GM23338 (cell line): ENCODE measurements around the gene GPN3. TPM values are rescaled to one million over a fixed set of nuclear protein-coding genes. Genes with fewer than 3 reads are reported as not detected.

ENCODE experiments used
- CTCF ChIP-seq, 2 experiments: fragments of 200-600 bp in 1 of 2; sonication (generic) in 1 of 2; conservative IDR thresholded peaks; 2 replicates each; pipeline versions ENCODE4 v1.5.1 to v1.6.1; 2016 to 2017; ENCODE audit warnings: antibody characterized with exemption in 2 of 2, low read depth in 2 of 2, mild to moderate bottlenecking in 2 of 2, moderate library complexity in 1 of 2
- REST ChIP-seq: IDR thresholded peaks from one replicate; pipeline ENCODE4 v1.6.1; 2018; ENCODE audit warnings: antibody characterized with exemption; ENCODE audit not compliant: unreplicated experiment
- STAT1 ChIP-seq: IDR thresholded peaks from one replicate; pipeline ENCODE4 v1.6.1; 2016; ENCODE audit warnings: antibody characterized with exemption; ENCODE audit not compliant: unreplicated experiment
- ZNF331 ChIP-seq: fragments of 250-450 bp; sonication (Bioruptor Pico); IDR thresholded peaks from 2 replicates; pipeline ENCODE4 v1.5.0; 2020; ENCODE audit warnings: low read depth, mild to moderate bottlenecking, moderate library complexity
- polyA plus RNA-seq: library from polyadenylated mRNA; unstranded; fragments of >200 nt; fragmentation: Nextera tagmentation; extraction: Ambion mirVana; gene quantifications from 2 replicates; pipeline ENCODE4 v1.2.1, GENCODE V29; 2016
- small RNA-seq: library from RNA; depleted of rRNA; stranded (forward); fragments of <200 nt; gene quantifications from one replicate; pipeline ENCODE3, GENCODE V24; 2014; ENCODE audit warnings: low replicate concordance
- total RNA-seq: library from RNA; depleted of rRNA; stranded (reverse); fragments of >200 nt; shearing (Covaris generic); gene quantifications from 2 replicates; pipeline ENCODE4 v1.2.3, GENCODE V29; 2014; rRNA removed

GPN3 gene
- total and polyA plus RNA-seq, 2 experiments from 2014 or later = 45.0 to 108 TPM

DNA sequence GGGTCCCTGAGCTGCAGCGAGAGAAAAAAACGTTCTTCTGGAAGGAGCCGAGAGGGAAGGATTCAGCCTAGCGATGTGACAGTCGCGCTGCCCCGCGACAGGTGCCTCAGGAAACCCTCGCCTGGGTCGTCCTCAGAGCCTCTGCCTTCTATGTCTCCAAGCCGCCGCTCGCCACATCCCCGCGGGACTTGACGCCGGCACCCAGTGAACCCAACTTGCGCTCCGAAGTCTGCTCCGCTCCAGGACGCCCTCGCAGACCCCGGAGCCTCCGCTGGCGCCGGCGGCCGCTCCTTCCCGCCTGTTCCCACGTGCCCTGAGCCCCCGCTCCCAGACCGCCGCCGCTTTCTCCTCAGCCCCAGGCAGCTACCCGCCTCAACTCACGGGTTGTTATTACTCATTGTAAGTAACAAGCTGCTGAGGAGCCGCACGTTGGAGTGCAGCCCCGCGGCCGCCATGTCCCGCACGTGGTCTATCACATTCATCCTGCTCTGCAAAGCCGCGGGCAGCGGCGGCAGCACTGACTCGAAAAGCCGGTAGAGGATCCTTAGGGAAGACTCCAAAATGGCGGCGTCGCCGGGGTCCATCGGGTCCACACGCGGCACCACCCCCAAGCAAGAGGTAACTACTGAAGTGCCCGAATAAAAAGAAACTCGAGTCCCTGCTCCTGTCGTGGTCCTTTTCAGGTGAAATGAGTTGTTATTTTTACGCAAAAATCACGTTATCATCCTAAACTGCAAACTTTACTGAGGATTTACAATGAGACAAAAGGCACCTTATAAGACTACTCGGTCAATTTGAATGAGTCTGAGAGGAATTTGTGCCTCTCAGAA is 64.7 kb downstream of the GPN3 start, which contains the start of gene ANAPC7 (continued):
- no peak for TF ChIP-seq CTCF (conservative IDR thresholded peaks at IDR 0.05; ENCODE audit: low read depth in 2 of 2)
- no peak for TF ChIP-seq ZNF331 (CRISPR knock-in tag)
- no peak for TF ChIP-seq REST
- no peak for TF ChIP-seq STAT1

Small RNAs within 50 kb of the gene (small RNA-seq; reads per million reads assigned to genes)
- not detected for gene RF00278

Other genes starting within 250 kb of the GPN3 start
- gene ATP2A2, start 187.0 kb downstream of the GPN3 start, total RNA-seq = 201 and 225 TPM in 2 replicates
- 44.2 and 47.2 TPM in 2 replicates for gene ATP2A2, start 187.0 kb downstream of the GPN3 start, polyA plus RNA-seq
- 92.7 and 99.3 TPM in 2 replicates for gene ANAPC7, start 64.5 kb downstream of the GPN3 start, total RNA-seq
- 59.0 and 71.0 TPM in 2 replicates for gene ANAPC7, start 64.5 kb downstream of the GPN3 start, polyA plus RNA-seq
- 378 and 411 TPM in 2 replicates for gene ARPC3, start 17.9 kb downstream of the GPN3 start, total RNA-seq
- 296 and 356 TPM in 2 replicates for gene ARPC3, start 17.9 kb downstream of the GPN3 start, polyA plus RNA-seq
- 20.4 and 27.1 TPM in 2 replicates for gene FAM216A, start 588 bp upstream of the GPN3 start, total RNA-seq
- gene FAM216A, start 588 bp upstream of the GPN3 start, polyA plus RNA-seq = 53.0 and 53.5 TPM in 2 replicates
- gene VPS29, start 33.9 kb upstream of the GPN3 start, total RNA-seq = 39.1 and 82.1 TPM in 2 replicates
- 103 and 115 TPM in 2 replicates for gene VPS29, start 33.9 kb upstream of the GPN3 start, polyA plus RNA-seq
- not detected in 2 replicates for gene RAD9B, start 34.1 kb upstream of the GPN3 start, total RNA-seq
- not detected in 2 replicates for gene RAD9B, start 34.1 kb upstream of the GPN3 start, polyA plus RNA-seq
- 17.5 and 22.3 TPM in 2 replicates for gene PPTC7, start 115.1 kb upstream of the GPN3 start, total RNA-seq
- 5.2 and 7.5 TPM in 2 replicates for gene PPTC7, start 115.1 kb upstream of the GPN3 start, polyA plus RNA-seq
- gene TCTN1, start 145.9 kb upstream of the GPN3 start, total RNA-seq = 12.4 and 14.8 TPM in 2 replicates
- 10.5 and 10.6 TPM in 2 replicates for gene TCTN1, start 145.9 kb upstream of the GPN3 start, polyA plus RNA-seq
- 10.7 and 11.8 TPM in 2 replicates for gene HVCN1, start 220.9 kb upstream of the GPN3 start, total RNA-seq
- gene HVCN1, start 220.9 kb upstream of the GPN3 start, polyA plus RNA-seq = 10.1 and 10.4 TPM in 2 replicates